OCI-LY7 (cell line): ENCODE results near the gene KRT12.

Experiments
- EZH2phosphoT487 ChIP-seq: fragments of 200-600 bp; sonication (generic); IDR thresholded peaks from 2 replicates; pipeline ENCODE4 v1.6.1; 2018; ENCODE audit warnings: low read depth, borderline replicate concordance, mild to moderate bottlenecking, mixed run types, antibody characterized with exemption, low read length, moderate library complexity, mixed read lengths
- TF ChIP-seq, protein P1 (sequence below): fragments of 200-600 bp; sonication (generic); conservative IDR thresholded peaks from 2 replicates; pipeline ENCODE4 v1.5.1; 2014; ENCODE audit warnings: mild to moderate bottlenecking, antibody characterized with exemption, low read length, moderate library complexity, mixed read lengths

- TF ChIP-seq, protein P1, sequence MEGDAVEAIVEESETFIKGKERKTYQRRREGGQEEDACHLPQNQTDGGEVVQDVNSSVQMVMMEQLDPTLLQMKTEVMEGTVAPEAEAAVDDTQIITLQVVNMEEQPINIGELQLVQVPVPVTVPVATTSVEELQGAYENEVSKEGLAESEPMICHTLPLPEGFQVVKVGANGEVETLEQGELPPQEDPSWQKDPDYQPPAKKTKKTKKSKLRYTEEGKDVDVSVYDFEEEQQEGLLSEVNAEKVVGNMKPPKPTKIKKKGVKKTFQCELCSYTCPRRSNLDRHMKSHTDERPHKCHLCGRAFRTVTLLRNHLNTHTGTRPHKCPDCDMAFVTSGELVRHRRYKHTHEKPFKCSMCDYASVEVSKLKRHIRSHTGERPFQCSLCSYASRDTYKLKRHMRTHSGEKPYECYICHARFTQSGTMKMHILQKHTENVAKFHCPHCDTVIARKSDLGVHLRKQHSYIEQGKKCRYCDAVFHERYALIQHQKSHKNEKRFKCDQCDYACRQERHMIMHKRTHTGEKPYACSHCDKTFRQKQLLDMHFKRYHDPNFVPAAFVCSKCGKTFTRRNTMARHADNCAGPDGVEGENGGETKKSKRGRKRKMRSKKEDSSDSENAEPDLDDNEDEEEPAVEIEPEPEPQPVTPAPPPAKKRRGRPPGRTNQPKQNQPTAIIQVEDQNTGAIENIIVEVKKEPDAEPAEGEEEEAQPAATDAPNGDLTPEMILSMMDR, result no peak
- no peak for TF ChIP-seq EZH2phosphoT487
These were observed 12.7 kb downstream of the KRT12 start for GRCh38 chr17:40854175-40854814.
